HL-60 (cell line): Measurements from ENCODE around the gene PARP14.
A peak's percentile ranks its signal among the peaks of the same experiment; 100 is the strongest.
"Not testable (repeated sequence)": the region's sequence is repeated elsewhere in the genome, so short reads cannot be mapped to it uniquely, and the experiment has no call there.

Experiments used
- DNase-seq, 2 experiments: peaks; one replicate each; pipeline ENCODE4 v3.0.0-alpha.2; 2010 to 2020; ENCODE audit warnings: low read depth in 1 of 2, low spot score in 1 of 2
- H3K27ac ChIP-seq: fragments of 250-450 bp; sonication (Bioruptor Pico); replicated peaks from 2 replicates; pipeline ENCODE4 v1.5.1; 2020; ENCODE audit warnings: mild to moderate bottlenecking, moderate library complexity
- H3K27me3 ChIP-seq: fragments of 250-450 bp; sonication (Bioruptor Pico); 2 replicates; pipeline ENCODE4 v1.5.1; 2021; ENCODE audit warnings: mild to moderate bottlenecking, moderate library complexity; ENCODE audit not compliant: insufficient read depth, poor library complexity, severe bottlenecking
- H3K4me3 ChIP-seq: replicated peaks from 2 replicates; pipeline ENCODE4 v1.5.1; 2011; ENCODE audit warnings: mild to moderate bottlenecking, control low read depth, low read length; ENCODE audit not compliant: insufficient read depth
- CTCF ChIP-seq: IDR thresholded peaks from one replicate; pipeline ENCODE4 v1.5.1; 2011; ENCODE audit warnings: low read length, control low read depth, inconsistent platforms; ENCODE audit not compliant: insufficient read depth
- GABPA ChIP-seq: IDR thresholded peaks from 2 replicates; pipeline ENCODE4 v1.6.1; 2012; ENCODE audit warnings: low read depth
- POLR2AphosphoS5 ChIP-seq: IDR thresholded peaks from 2 replicates; pipeline ENCODE4 v1.6.1; 2012; ENCODE audit warnings: low read depth
- REST ChIP-seq: IDR thresholded peaks from 2 replicates; pipeline ENCODE4 v1.6.1; 2012; ENCODE audit warnings: low read depth; ENCODE audit not compliant: insufficient replicate concordance
- SPI1 ChIP-seq: IDR thresholded peaks from 2 replicates; pipeline ENCODE4 v1.6.1; 2012; ENCODE audit warnings: low read depth, mild to moderate bottlenecking, borderline replicate concordance

The PARP14 gene

GRCh38 chr3:122710616-122711251, 30.1 kb downstream of the PARP14 start:
- peak; percentile 49; the same call in 1 of the 2 replicates for TF ChIP-seq SPI1
- H3K27me3 ChIP-seq, H3K4me3 ChIP-seq, DNase-seq, H3K27ac ChIP-seq: not testable (repeated sequence)

- no peak for DNase-seq
- Histone ChIP-seq H3K27ac (no peak overlapping the region), H3K27me3 (no peaks in the 10 kb centered on the region), H3K4me3 (no peak overlapping the region)
- TF ChIP-seq POLR2AphosphoS5 (no peak), SPI1 (no peak), REST (no peak), CTCF (no peak), GABPA (no peak)
Observed at GRCh38 chr3:122714273-122714672, 33.6 kb downstream of the PARP14 start.

GRCh38 chr3:122716667-122717066, 36.0 kb downstream of the PARP14 start:
- Histone ChIP-seq H3K4me3 (no peak overlapping the region), H3K27me3 (no peaks in the 10 kb centered on the region), H3K27ac (no peak overlapping the region)
- TF ChIP-seq CTCF (no peak), GABPA (no peak), POLR2AphosphoS5 (no peak), SPI1 (no peak), REST (no peak)
- no peak for DNase-seq

- DNase-seq, result no peak
- TF ChIP-seq SPI1, result no peak
- no peak for TF ChIP-seq GABPA
- TF ChIP-seq POLR2AphosphoS5, result no peak
- no peak for TF ChIP-seq CTCF
- no peak for TF ChIP-seq REST
- Histone ChIP-seq H3K27ac (no peak overlapping the region), H3K27me3 (no peaks in the 10 kb centered on the region), H3K4me3 (no peak overlapping the region)
Observed at GRCh38 chr3:122719273-122719921, 38.8 kb downstream of the PARP14 start.
